AG10803 (cell line): ENCODE measurements around the gene SACS.
"Not testable (repeated sequence)": the region's sequence is repeated elsewhere in the genome, so short reads cannot be mapped to it uniquely, and the experiment has no call there.

Source experiments
- DNase-seq: peaks from one replicate; pipeline ENCODE4 v3.0.0; 2010; ENCODE audit warnings: low read depth
- H3K4me3 ChIP-seq: 2 replicates; pipeline ENCODE4 v1.5.1; 2011; ENCODE audit warnings: mild to moderate bottlenecking, low read length, control low read depth
- CTCF ChIP-seq: conservative IDR thresholded peaks from 2 replicates; pipeline ENCODE4 v1.5.1; 2011; ENCODE audit warnings: mild to moderate bottlenecking, low read length, control low read depth, inconsistent platforms

Gene SACS

GRCh38 chr13:23443878-23444277, 10.4 kb upstream of the SACS start:
- DNase-seq, result no peak
- no peak overlapping the region for H3K4me3 ChIP-seq
- TF ChIP-seq CTCF, result no peak

GRCh38 chr13:23443110-23443509, 9.6 kb upstream of the SACS start:
- no peak overlapping the region for H3K4me3 ChIP-seq
- TF ChIP-seq CTCF, result no peak
- no peak for DNase-seq

DNA sequence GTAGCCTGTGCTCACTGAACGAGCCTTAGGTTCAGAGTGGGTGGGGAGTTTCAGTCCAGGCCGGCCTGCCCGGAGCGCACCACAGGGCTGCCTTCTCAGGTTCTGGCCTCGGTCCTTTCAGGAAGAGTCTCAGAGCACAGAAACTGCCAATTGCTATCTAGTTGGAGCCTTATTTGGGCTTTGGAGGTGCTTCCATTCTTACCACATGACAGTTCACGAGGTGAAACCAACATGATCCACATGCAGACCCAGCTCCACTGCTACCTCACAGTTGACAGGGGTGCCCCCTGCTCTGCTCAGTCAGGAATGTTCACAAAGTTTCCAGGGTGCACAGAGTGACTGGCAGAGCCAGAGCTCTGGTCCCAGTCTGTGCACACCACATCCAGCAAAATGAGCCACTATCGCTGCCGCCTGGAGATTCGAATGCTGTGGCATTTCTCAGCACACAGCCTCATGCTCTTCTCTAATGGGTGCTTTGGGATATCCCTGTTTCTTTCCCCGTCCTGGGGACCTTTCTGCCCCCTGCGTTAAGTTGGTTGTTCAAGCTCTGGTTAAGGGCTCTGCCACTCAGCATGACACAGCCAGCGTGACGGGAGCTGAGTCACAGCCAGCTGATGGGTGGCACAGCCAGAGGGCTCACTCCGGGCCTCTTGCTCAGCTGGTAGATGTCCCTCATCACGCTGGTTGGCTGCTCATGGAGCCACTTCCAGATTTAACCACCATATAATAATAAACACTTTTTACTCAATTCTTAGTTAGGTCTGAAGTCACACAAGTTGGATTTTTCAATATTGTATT, 7.5 kb upstream of the SACS start:
- DNase-seq, result no peak
- TF ChIP-seq CTCF, result no peak
- H3K4me3 ChIP-seq, result no peak overlapping the region

DNA sequence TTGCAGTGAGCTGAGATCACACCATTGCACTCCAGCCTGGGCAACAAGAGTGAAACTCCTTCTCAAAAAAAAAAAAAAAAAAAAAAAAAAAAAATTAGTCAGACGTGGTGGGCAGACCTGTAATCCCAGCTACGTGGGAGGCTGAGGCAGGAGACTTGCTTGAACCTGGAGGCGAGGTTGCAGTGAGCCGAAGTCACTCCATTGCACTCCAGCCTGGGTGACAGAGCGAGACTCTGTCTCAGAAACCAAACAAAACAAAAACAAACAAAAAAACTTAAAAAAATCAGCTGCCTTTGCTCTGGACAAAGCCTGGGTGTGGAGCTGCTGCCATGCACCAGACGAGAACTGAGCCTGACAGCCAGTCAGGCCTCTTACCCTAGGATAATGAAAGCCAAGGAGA, 6.8 kb upstream of the SACS start:
- not testable (repeated sequence) for DNase-seq, H3K4me3 ChIP-seq

- DNase-seq, result no peak
- no peak for TF ChIP-seq CTCF
- no peak overlapping the region for H3K4me3 ChIP-seq
Observed at GRCh38 chr13:23437916-23438315, 4.4 kb upstream of the SACS start.

DNA sequence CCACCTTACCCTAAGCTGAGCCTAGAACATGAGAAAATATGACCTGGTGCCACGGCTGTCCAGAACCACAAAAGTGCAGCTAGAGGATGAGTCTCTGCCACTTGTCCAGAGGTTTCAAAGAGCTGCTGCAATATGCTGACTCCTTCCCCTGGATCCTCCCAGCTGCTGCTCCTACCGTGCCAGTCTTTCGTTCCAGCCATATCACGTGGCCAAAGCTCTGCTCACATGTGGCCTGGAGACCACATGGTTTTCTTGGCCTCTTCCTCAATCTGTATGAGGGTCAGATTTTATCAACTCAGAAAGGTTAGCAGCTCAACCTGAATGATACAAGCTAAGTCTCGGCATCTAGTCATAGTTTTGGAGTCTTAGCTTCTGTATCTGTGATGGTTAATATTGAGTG, 3.2 kb upstream of the SACS start:
- no peak for TF ChIP-seq CTCF
- DNase-seq, result peak; percentile 39
- no peak overlapping the region for H3K4me3 ChIP-seq

- no peak for DNase-seq
- no peak overlapping the region for H3K4me3 ChIP-seq
- TF ChIP-seq CTCF, result no peak
Observed at GRCh38 chr13:23434491-23434890, 989 bp upstream of the SACS start.

DNA sequence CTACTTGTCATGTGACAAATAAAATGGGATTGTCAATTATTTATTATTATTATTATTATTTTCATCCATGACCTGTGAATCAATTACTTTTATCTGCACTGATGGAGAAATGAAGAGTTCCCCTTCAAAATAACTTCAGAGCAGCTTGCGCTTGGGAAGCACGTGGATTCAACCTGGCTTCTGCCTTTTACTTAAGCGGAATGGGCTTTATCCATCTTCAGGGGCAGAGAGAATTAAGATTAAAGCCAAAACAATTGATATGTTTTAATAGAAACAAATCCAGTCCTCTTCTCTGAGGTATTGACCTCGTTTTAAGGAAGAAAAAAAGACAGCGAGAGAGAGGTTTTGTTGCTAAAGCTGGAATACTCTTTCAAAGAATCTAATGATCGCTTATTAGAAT, 876 bp downstream of the SACS start:
- peak overlapping the region; percentile 79 for H3K4me3 ChIP-seq
- TF ChIP-seq CTCF, result no peak
- DNase-seq, result no peak
